ENCODE data around the gene ESRRG.

Gene ESRRG

DNA sequence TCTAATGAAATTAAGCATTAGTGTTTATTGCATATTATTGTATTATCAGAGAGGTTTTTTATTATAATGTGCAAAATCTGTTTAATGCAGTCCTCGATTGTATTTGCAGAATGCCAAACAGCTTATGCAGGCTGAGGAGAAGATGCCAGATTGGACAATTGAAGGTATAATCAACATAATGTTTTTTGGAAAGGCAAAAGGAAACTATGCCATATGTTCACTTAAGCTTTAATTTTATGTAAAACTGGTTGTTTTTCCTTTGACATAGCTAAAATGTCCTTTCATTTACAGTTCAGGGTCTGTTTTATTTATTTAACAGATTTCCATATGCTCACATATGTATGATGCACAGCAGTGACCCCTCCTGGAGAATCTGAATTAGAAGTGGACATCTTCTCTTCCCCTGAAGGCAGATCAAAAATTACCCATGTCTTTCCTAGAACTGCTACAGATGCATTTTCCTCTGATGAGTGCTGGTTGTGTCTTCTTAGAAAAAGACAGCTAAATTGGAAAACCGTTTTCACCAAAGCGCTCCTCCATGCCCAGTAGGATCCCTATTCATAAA lies 156.5 kb downstream of the ESRRG start:
- ATAC-seq = peak; percentile 81
- TF ChIP-seq ARNTL (CRISPR knock-in tag; IDR thresholded peaks at IDR 0.05; ENCODE audit: borderline replicate concordance, low read depth) = no peak
- no peak for TF ChIP-seq PATZ1 (CRISPR knock-in tag; IDR thresholded peaks at IDR 0.05; ENCODE audit: borderline replicate concordance)
- TF ChIP-seq ZNF70 (CRISPR knock-in tag; IDR thresholded peaks at IDR 0.05) = no peak
- no peak for TF ChIP-seq CREB5 (CRISPR knock-in tag; IDR thresholded peaks at IDR 0.05; ENCODE audit: low read depth)
- TF ChIP-seq ZC3H10 (CRISPR knock-in tag; IDR thresholded peaks at IDR 0.05) = no peak
- TF ChIP-seq BACH2 (CRISPR knock-in tag; IDR thresholded peaks at IDR 0.05; ENCODE audit: borderline replicate concordance) = no peak
- TF ChIP-seq ZFP3 (CRISPR knock-in tag; IDR thresholded peaks at IDR 0.05) = no peak
- TF ChIP-seq, protein P1, sequence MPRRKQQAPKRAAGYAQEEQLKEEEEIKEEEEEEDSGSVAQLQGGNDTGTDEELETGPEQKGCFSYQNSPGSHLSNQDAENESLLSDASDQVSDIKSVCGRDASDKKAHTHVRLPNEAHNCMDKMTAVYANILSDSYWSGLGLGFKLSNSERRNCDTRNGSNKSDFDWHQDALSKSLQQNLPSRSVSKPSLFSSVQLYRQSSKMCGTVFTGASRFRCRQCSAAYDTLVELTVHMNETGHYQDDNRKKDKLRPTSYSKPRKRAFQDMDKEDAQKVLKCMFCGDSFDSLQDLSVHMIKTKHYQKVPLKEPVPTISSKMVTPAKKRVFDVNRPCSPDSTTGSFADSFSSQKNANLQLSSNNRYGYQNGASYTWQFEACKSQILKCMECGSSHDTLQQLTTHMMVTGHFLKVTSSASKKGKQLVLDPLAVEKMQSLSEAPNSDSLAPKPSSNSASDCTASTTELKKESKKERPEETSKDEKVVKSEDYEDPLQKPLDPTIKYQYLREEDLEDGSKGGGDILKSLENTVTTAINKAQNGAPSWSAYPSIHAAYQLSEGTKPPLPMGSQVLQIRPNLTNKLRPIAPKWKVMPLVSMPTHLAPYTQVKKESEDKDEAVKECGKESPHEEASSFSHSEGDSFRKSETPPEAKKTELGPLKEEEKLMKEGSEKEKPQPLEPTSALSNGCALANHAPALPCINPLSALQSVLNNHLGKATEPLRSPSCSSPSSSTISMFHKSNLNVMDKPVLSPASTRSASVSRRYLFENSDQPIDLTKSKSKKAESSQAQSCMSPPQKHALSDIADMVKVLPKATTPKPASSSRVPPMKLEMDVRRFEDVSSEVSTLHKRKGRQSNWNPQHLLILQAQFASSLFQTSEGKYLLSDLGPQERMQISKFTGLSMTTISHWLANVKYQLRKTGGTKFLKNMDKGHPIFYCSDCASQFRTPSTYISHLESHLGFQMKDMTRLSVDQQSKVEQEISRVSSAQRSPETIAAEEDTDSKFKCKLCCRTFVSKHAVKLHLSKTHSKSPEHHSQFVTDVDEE (CRISPR knock-in tag; IDR thresholded peaks at IDR 0.05) = no peak
- TF ChIP-seq CSDC2 (CRISPR knock-in tag; IDR thresholded peaks at IDR 0.05) = no peak
- TF ChIP-seq PPARA (CRISPR knock-in tag; IDR thresholded peaks at IDR 0.05; ENCODE audit: borderline replicate concordance) = no peak
- no peak for TF ChIP-seq TCF4 (CRISPR knock-in tag; IDR thresholded peaks at IDR 0.05; ENCODE audit: borderline replicate concordance)
- no peak for TF ChIP-seq OSR1 (CRISPR knock-in tag; IDR thresholded peaks at IDR 0.05)
- TF ChIP-seq ISL1 (CRISPR knock-in tag; IDR thresholded peaks at IDR 0.05) = no peak
- TF ChIP-seq ESRRG (CRISPR knock-in tag; IDR thresholded peaks at IDR 0.05) = no peak
- no peak for TF ChIP-seq ZNF8 (CRISPR knock-in tag; IDR thresholded peaks at IDR 0.05)

DNA sequence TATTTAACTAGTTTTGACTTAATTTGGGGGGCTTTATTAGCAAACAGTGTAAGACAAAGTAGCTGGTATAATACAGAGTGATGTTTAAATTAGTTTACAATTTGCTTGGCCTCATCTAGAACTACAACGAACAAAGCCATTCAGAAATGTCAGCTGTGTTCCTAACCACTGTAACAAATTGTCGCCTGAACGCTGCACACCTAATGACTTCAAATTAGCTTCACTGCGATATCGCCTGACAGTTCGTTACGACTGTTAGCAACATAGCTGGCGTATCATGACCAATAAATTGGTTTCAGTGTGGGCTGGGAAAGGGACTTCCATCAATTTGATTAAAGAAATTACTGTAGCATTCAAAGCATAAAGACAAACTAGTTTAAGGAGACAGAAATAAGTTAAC lies 160.1 kb downstream of the ESRRG start:
- no peak for ATAC-seq
- no peak for TF ChIP-seq ZNF565 (CRISPR knock-in tag; conservative IDR thresholded peaks at IDR 0.05; ENCODE audit: low read depth)
- no peak for TF ChIP-seq ZNF70 (CRISPR knock-in tag; IDR thresholded peaks at IDR 0.05)
- no peak for TF ChIP-seq ZFP3 (CRISPR knock-in tag; IDR thresholded peaks at IDR 0.05)

GRCh38 chr1:216562383-216562782 lies 160.8 kb downstream of the ESRRG start:
- TF ChIP-seq OSR1 (CRISPR knock-in tag; IDR thresholded peaks at IDR 0.05) (no peak), TOX (CRISPR knock-in tag; IDR thresholded peaks at IDR 0.05; ENCODE audit: borderline replicate concordance) (no peak), PATZ1 (CRISPR knock-in tag; IDR thresholded peaks at IDR 0.05; ENCODE audit: borderline replicate concordance) (no peak), ARNTL (CRISPR knock-in tag; IDR thresholded peaks at IDR 0.05; ENCODE audit: borderline replicate concordance, low read depth) (no peak), ZC3H10 (CRISPR knock-in tag; IDR thresholded peaks at IDR 0.05) (no peak)
- peak; percentile 73 for ATAC-seq

GRCh38 chr1:216560527-216560926 lies 162.7 kb downstream of the ESRRG start:
- ATAC-seq = peak; percentile 79
- TF ChIP-seq, protein P1 (CRISPR knock-in tag; IDR thresholded peaks at IDR 0.05) = 0 out of 2 replicates have a peak, but pooled peaks have one; percentile 44
- TF ChIP-seq ZFP3 (CRISPR knock-in tag; IDR thresholded peaks at IDR 0.05) = peak; percentile 63; the same call in 1 of the 2 replicates
- no peak for TF ChIP-seq ARNTL (CRISPR knock-in tag; IDR thresholded peaks at IDR 0.05; ENCODE audit: borderline replicate concordance, low read depth)
- TF ChIP-seq POU6F1 (CRISPR knock-in tag; IDR thresholded peaks at IDR 0.05; ENCODE audit: borderline replicate concordance, low read depth) = no peak
- no peak for TF ChIP-seq TCF4 (CRISPR knock-in tag; IDR thresholded peaks at IDR 0.05; ENCODE audit: borderline replicate concordance)
- no peak for TF ChIP-seq ZNF70 (CRISPR knock-in tag; IDR thresholded peaks at IDR 0.05)
- TF ChIP-seq ISL1 (CRISPR knock-in tag; IDR thresholded peaks at IDR 0.05) = no peak
- TF ChIP-seq CSDC2 (CRISPR knock-in tag; IDR thresholded peaks at IDR 0.05) = no peak
- no peak for TF ChIP-seq ZC3H10 (CRISPR knock-in tag; IDR thresholded peaks at IDR 0.05)
- no peak for TF ChIP-seq PATZ1 (CRISPR knock-in tag; IDR thresholded peaks at IDR 0.05; ENCODE audit: borderline replicate concordance)

Measured in SK-N-SH treated with all-trans-retinoic acid at 6 μM for 48 hours (cell line).